Measurements from ENCODE around the gene OR9A2.
"Not testable (repeated sequence)": the region's sequence is repeated elsewhere in the genome, so short reads cannot be mapped to it uniquely, and the experiment has no call there.

The OR9A2 gene

GRCh38 chr7:143016996-143017395 is 9.9 kb downstream of the OR9A2 start:
- no peak for DNase-seq

GRCh38 chr7:143015926-143016490 is 10.9 kb downstream of the OR9A2 start:
- no peak for DNase-seq

GRCh38 chr7:143015084-143015483 is 11.8 kb downstream of the OR9A2 start:
- DNase-seq, result no peak

GRCh38 chr7:143013893-143014292 is 13.0 kb downstream of the OR9A2 start:
- DNase-seq, result no peak

GRCh38 chr7:143013473-143013872 is 13.5 kb downstream of the OR9A2 start:
- no peak for DNase-seq

GRCh38 chr7:143012409-143012808 is 14.5 kb downstream of the OR9A2 start:
- no peak for DNase-seq

GRCh38 chr7:143012001-143012400 is 14.9 kb downstream of the OR9A2 start:
- DNase-seq, result no peak

- peak; percentile 2 for DNase-seq
Observed at GRCh38 chr7:143008007-143008901, 18.7 kb downstream of the OR9A2 start.

GRCh38 chr7:143005632-143006260 is 21.2 kb downstream of the OR9A2 start:
- no peak for DNase-seq

- no peak for DNase-seq
Observed at GRCh38 chr7:143003393-143004051, 23.4 kb downstream of the OR9A2 start.

GRCh38 chr7:143002898-143003297 is 24.0 kb downstream of the OR9A2 start:
- no peak for DNase-seq

- DNase-seq, result no peak
Observed at GRCh38 chr7:143002106-143002505, 24.8 kb downstream of the OR9A2 start.

GRCh38 chr7:143000648-143001047 is 26.3 kb downstream of the OR9A2 start:
- DNase-seq, result no peak

GRCh38 chr7:142999793-143000192 is 27.1 kb downstream of the OR9A2 start:
- no peak for DNase-seq

GRCh38 chr7:142998966-142999365 is 28.0 kb downstream of the OR9A2 start:
- no peak for DNase-seq

- DNase-seq, result no peak
Observed at GRCh38 chr7:142997456-142997989, 29.4 kb downstream of the OR9A2 start.

GRCh38 chr7:142992427-142992826 is 34.5 kb downstream of the OR9A2 start:
- DNase-seq, result no peak

GRCh38 chr7:142984297-142984696 is 42.6 kb downstream of the OR9A2 start:
- no peak for DNase-seq

- DNase-seq, result no peak
Observed at GRCh38 chr7:142983825-142984224, 43.1 kb downstream of the OR9A2 start.

- not testable (repeated sequence) for DNase-seq
Observed at GRCh38 chr7:142978402-142978801, 48.5 kb downstream of the OR9A2 start.

All from DMS153 (cell line).